Measurements from ENCODE around the gene PPP1R3F.
"Not testable (repeated sequence)": the region's sequence is repeated elsewhere in the genome, so short reads cannot be mapped to it uniquely, and the experiment has no call there.

Gene PPP1R3F

DNA sequence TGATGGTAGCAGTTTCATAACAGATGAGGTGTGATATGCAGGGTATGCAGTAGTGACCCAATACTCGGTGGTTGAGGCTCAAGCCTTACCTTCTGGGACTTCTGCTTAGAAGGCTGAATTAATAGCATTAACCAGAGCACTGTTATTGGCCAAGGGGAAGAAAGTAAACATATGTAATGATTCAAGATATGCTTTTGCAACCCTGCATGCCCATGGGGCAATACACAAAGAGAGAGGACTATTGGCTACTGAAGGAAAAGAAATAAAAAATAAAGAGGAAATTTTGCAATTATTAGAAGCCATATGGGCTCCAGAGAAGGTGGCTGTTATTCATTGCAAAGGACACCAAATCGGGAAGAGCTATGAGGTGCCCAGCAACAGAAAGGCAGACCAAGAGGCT lies 42.6 kb downstream of the PPP1R3F start:
- no peak for TF ChIP-seq ZFX (IDR thresholded peaks at IDR 0.05; ENCODE audit: borderline replicate concordance)
- TF ChIP-seq, protein P1, sequence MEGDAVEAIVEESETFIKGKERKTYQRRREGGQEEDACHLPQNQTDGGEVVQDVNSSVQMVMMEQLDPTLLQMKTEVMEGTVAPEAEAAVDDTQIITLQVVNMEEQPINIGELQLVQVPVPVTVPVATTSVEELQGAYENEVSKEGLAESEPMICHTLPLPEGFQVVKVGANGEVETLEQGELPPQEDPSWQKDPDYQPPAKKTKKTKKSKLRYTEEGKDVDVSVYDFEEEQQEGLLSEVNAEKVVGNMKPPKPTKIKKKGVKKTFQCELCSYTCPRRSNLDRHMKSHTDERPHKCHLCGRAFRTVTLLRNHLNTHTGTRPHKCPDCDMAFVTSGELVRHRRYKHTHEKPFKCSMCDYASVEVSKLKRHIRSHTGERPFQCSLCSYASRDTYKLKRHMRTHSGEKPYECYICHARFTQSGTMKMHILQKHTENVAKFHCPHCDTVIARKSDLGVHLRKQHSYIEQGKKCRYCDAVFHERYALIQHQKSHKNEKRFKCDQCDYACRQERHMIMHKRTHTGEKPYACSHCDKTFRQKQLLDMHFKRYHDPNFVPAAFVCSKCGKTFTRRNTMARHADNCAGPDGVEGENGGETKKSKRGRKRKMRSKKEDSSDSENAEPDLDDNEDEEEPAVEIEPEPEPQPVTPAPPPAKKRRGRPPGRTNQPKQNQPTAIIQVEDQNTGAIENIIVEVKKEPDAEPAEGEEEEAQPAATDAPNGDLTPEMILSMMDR (IDR thresholded peaks at IDR 0.05), result no peak
- no peak overlapping the region for H3K27ac ChIP-seq

DNA sequence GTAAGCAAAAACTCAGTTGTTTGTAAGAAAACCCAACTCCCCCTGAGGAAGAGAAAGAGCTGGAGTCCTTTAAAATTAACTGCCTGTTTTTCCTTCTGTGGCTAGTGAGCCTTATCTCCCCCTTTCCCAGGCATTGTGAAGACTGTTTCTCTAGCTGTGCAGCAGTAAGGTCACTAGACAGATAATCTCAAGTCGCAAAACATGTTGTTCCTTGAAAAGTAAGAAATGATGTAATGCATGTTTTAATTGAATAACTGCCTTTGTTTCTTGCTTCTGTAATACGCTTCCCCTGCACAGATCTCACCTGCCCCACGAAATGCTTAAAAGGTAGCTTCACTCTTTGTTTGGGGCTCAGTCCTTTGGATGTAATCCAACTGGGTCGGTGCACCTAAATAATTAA lies 46.5 kb downstream of the PPP1R3F start:
- H3K27ac ChIP-seq, result no peak overlapping the region
- TF ChIP-seq, protein P1 (IDR thresholded peaks at IDR 0.05), result no peak

DNA sequence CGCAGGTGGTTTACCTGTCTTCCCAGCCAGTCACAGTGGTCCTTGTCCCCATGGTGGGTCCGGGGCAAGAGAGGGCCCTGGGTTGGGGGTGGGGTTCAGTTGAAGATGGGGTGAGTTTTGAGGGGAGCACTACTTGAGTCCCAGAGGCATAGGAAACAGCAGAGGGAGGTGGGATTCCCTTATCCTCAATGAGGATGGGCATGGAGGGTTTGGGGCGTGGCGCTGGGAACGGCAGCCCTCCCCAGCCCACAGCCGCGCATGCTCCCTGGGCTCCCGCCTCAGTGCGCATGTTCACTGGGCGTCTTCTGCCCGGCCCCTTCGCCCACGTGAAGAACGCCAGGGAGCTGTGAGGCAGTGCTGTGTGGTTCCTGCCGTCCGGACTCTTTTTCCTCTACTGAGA lies 52.1 kb downstream of the PPP1R3F start, which contains the start of gene GAGE12J:
TSS of gene GAGE12J (plus strand) at position 301 of the 400 bp plus-strand sequence. CDS start 1,157 bp downstream, outside the sequence.
- H3K27ac ChIP-seq, result not testable (repeated sequence)

DNA sequence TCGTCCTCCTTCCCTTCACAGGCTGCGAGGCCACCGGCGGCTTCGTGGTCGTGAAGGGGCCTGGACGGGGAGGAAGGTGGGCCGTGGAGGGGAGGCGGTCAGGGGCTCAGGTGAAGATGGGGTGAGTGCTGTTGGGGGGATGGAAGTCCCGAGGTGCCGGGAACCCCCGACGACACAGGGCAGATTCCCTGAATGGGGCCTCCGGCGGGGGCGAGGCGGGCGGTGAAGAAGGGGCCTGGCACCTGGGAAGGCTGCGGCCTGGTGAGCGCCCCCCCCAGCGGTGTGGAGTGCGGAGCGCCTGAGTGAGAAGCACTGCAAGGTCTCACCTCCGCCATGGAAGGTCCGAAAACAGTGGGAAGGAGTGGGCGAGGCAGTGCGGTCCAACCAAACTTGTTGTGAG lies 52.7 kb downstream of the PPP1R3F start:
- H3K27ac ChIP-seq, result not testable (repeated sequence)

DNA sequence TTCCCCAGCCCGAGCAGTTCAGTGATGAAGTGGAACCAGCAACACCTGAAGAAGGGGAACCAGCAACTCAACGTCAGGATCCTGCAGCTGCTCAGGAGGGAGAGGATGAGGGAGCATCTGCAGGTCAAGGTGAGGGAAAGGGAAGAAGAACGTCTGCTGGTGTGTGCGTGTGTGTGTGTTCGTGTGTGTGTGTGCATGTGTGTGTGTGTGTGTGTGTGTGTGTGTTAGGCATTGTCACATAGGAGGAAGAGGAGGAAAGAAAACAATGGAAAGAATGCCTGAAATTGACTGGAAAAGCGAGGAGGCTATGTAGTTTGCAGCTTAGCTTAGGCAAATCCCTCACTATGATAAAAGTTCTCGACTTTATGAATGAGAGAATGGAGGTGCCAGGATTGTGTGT lies 54.1 kb downstream of the PPP1R3F start:
- H3K27ac ChIP-seq, result not testable (repeated sequence)

DNA sequence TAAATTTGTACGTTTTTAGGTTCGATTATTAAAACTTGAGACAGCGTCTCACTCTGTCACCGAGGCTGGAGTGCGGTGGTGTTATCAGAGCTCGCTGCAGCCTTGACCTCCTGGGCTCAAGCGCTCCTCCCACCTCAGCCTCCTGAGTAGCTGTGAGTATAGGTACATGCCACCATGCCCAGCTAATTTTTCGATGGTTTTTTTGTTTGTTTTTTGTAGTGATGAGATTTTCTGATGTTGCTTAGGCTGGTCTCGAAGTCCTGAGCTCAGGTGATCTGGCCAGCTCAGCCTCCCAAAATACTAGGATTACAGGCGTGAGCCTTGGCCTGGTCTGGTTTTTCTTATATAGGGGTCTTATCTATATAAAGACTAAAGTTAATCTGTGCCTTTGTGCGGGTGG lies 60.8 kb downstream of the PPP1R3F start:
- H3K27ac ChIP-seq, result not testable (repeated sequence)

DNA sequence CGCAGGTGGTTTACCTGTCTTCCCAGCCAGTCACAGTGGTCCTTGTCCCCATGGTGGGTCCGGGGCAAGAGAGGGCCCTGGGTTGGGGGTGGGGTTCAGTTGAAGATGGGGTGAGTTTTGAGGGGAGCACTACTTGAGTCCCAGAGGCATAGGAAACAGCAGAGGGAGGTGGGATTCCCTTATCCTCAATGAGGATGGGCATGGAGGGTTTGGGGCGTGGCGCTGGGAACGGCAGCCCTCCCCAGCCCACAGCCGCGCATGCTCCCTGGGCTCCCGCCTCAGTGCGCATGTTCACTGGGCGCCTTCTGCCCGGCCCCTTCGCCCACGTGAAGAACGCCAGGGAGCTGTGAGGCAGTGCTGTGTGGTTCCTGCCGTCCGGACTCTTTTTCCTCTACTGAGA lies 61.7 kb downstream of the PPP1R3F start, which contains the start of gene GAGE13:
TSS of gene GAGE13 (plus strand) at position 301 of the 400 bp plus-strand sequence. CDS start 1,156 bp downstream, outside the sequence.
- H3K27ac ChIP-seq, result not testable (repeated sequence)

DNA sequence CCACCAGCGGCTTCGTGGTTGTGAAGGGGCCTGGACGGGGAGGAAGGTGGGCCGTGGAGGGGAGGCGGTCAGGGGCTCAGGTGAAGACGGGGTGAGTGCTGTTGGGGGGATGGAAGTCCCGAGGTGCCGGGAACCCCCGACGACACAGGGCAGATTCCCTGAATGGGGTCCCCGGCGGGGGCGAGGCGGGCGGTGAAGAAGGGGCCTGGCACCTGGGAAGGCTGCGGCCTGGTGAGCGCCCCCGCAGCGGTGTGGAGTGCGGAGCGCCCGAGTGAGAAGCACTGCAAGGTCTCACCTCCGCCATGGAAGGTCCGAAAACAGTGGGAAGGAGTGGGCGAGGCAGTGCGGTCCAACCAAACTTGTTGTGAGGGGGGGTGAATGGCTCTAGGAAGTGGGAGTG lies 62.2 kb downstream of the PPP1R3F start:
- not testable (repeated sequence) for H3K27ac ChIP-seq

Data from 22Rv1 (cell line).